Smooth muscle cell (in vitro differentiated cells): Measurements from ENCODE around the gene ATP6V0A1. TPM values are rescaled to one million over a fixed set of nuclear protein-coding genes. Genes with fewer than 3 reads are reported as not detected.

Experiments used
- DNase-seq: peaks from one replicate; lab custom pipeline; 2025; ENCODE audit not compliant: unreplicated experiment; lab: John Stamatoyannopoulos, UW
- H2AFZ ChIP-seq: fragments of 200-600 bp; sonication (generic); 2 replicates; pipeline ENCODE4 v1.6.0; 2016; ENCODE audit warnings: antibody characterized with exemption, low read depth, mild to moderate bottlenecking
- H3F3A ChIP-seq: fragments of 200-600 bp; sonication (generic); 2 replicates; pipeline ENCODE4 v1.6.0; 2017; ENCODE audit warnings: antibody characterized with exemption, low read depth
- H3K27ac ChIP-seq: fragments of 200-600 bp; sonication (generic); 2 replicates; pipeline ENCODE4 v1.5.1; 2016; ENCODE audit warnings: low read depth, mild to moderate bottlenecking
- H3K27me3 ChIP-seq: fragments of 200-600 bp; sonication (generic); 2 replicates; pipeline ENCODE4 v1.6.1; 2016; ENCODE audit warnings: low read depth, mild to moderate bottlenecking
- H3K36me3 ChIP-seq: fragments of 200-600 bp; sonication (generic); 2 replicates; pipeline ENCODE4 v1.5.1; 2016; ENCODE audit warnings: low read depth
- H3K4me1 ChIP-seq: fragments of 200-600 bp; sonication (generic); 2 replicates; pipeline ENCODE4 v1.5.1; 2016; ENCODE audit warnings: low read depth
- H3K4me2 ChIP-seq: fragments of 200-600 bp; sonication (generic); 2 replicates; pipeline ENCODE4 v1.6.0; 2016; ENCODE audit warnings: mild to moderate bottlenecking
- H3K4me3 ChIP-seq: fragments of 200-600 bp; sonication (generic); 2 replicates; pipeline ENCODE4 v1.5.1; 2016; ENCODE audit warnings: mild to moderate bottlenecking
- H3K79me2 ChIP-seq: fragments of 200-600 bp; sonication (generic); 2 replicates; pipeline ENCODE4 v1.6.0; 2016; ENCODE audit warnings: low read depth, mild to moderate bottlenecking
- H3K9ac ChIP-seq: fragments of 200-600 bp; sonication (generic); 2 replicates; pipeline ENCODE4 v1.6.0; 2016; ENCODE audit warnings: low read depth
- H3K9me3 ChIP-seq: fragments of 200-600 bp; sonication (generic); replicated peaks from 2 replicates; pipeline ENCODE4 v1.5.1; 2016; ENCODE audit warnings: low read depth
- H4K20me1 ChIP-seq: fragments of 200-600 bp; sonication (generic); 2 replicates; pipeline ENCODE4 v1.6.0; 2016; ENCODE audit warnings: low read depth
- CTCF ChIP-seq: fragments of 200-600 bp; sonication (generic); IDR thresholded peaks from 2 replicates; pipeline ENCODE4 v1.5.1; 2017; ENCODE audit warnings: borderline replicate concordance, mild to moderate bottlenecking, antibody characterized with exemption; ENCODE audit not compliant: insufficient read depth, poor library complexity, severe bottlenecking
- WGBS: methylation state at CpG from one replicate; pipeline ENCODE4 v1.1.7; 2016; ENCODE audit warnings: low lambda C conversion rate; 5-methylcytosine and 5-hydroxymethylcytosine counted together
- polyA plus RNA-seq: library from polyadenylated mRNA; unstranded; fragments of >200 nt; fragmentation: Nextera tagmentation; extraction: Ambion mirVana; gene quantifications from 2 replicates; pipeline ENCODE4 v1.2.1, GENCODE V29; 2016
- total RNA-seq: library from RNA; depleted of rRNA; stranded (reverse); fragments of >200 nt; gene quantifications from 2 replicates; pipeline ENCODE4 v1.2.3, GENCODE V29; 2014

Gene ATP6V0A1
- total and polyA plus RNA-seq, 2 experiments from 2014 or later = 27.3 to 54.7 TPM

GRCh38 chr17:42522798-42523278, 64.2 kb downstream of the ATP6V0A1 start:
- Histone ChIP-seq H3F3A (peaks cover 6% of the 10 kb centered on the region), H3K27ac (peak overlapping the region; percentile 98), H3K79me2 (no peaks in the 10 kb centered on the region), H3K4me2 (no peak overlapping the region), H3K9me3 (no peaks in the 10 kb centered on the region), H3K4me3 (no peak overlapping the region), H3K27me3 (no peaks in the 10 kb centered on the region), H2AFZ (no peak overlapping the region), H4K20me1 (no peaks in the 10 kb centered on the region), H3K4me1 (peaks cover 36% of the 10 kb centered on the region), H3K9ac (no peak overlapping the region), H3K36me3 (no peaks in the 10 kb centered on the region)
- DNase-seq = no peak
- 98% methylated on average over 8 of the region's 8 CpGs for WGBS
- no peak for TF ChIP-seq CTCF

DNA sequence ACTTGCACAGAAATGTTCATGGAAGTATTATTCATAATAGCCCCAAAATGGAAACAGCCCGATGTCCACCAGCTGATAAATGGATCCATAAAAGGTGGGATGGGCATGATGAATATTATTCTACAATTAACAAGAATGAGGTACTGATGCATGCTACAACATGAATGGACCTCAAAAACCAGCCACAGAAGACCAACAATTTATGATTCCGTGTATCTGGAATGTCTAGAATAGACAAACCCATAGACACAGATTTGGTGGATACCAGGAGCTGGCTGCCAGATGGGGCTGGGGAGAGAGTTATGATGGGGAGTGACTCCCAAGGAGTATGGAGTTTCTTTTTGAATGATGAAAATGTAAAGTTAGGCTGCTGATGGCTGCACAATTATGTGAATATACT, 66.5 kb downstream of the ATP6V0A1 start:
- H4K20me1 ChIP-seq = no peaks in the 10 kb centered on the region
- no peaks in the 10 kb centered on the region for H3K27me3 ChIP-seq
- no peaks in the 10 kb centered on the region for H3K79me2 ChIP-seq
- H3K9me3 ChIP-seq = no peaks in the 10 kb centered on the region
- peak overlapping the region; percentile 7 for H3K27ac ChIP-seq
- no peak for DNase-seq
- 49% methylated on average over 2 of the region's 2 CpGs for WGBS
- peaks cover 6% of the 10 kb centered on the region for H3F3A ChIP-seq
- no peak overlapping the region for H3K4me2 ChIP-seq
- TF ChIP-seq CTCF = no peak
- H3K36me3 ChIP-seq = no peaks in the 10 kb centered on the region
- H3K4me1 ChIP-seq = peaks cover 17% of the 10 kb centered on the region
- no peak overlapping the region for H3K9ac ChIP-seq
- H2AFZ ChIP-seq = no peak overlapping the region
- no peak overlapping the region for H3K4me3 ChIP-seq

- H2AFZ ChIP-seq = no peak overlapping the region
- WGBS = 95% methylated on average over 6 of the region's 6 CpGs
- no peak overlapping the region for H3K4me3 ChIP-seq
- H4K20me1 ChIP-seq = no peaks in the 10 kb centered on the region
- H3K27me3 ChIP-seq = no peaks in the 10 kb centered on the region
- no peaks in the 10 kb centered on the region for H3K79me2 ChIP-seq
- H3F3A ChIP-seq = peaks cover 9% of the 10 kb centered on the region
- no peak overlapping the region for H3K4me2 ChIP-seq
- H3K27ac ChIP-seq = no peak overlapping the region
- peaks cover 9% of the 10 kb centered on the region for H3K4me1 ChIP-seq
- no peak for TF ChIP-seq CTCF
- no peak for DNase-seq
- no peak overlapping the region for H3K9ac ChIP-seq
- no peaks in the 10 kb centered on the region for H3K9me3 ChIP-seq
- no peaks in the 10 kb centered on the region for H3K36me3 ChIP-seq
These were observed 67.4 kb downstream of the ATP6V0A1 start for GRCh38 chr17:42526031-42526444.

DNA sequence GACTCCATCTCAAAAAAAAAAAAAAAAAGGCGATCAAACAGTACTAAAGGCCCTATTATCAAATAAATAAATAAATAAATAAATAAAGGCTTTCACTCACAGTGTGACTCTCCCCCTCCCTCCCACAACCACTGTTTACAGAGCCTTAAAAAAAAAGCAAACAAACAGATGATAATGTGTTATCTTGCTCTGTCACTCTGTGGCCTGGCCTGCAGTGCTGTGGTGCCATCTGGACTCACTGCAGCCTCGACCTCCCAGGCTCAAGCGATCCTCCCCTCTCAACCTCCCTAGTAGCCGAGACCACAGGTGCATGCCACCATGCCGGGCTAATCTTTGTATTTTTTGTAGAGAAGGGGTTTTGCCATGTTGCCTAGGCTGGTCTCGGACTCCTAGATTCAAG, 69.3 kb downstream of the ATP6V0A1 start:
- H3K36me3 ChIP-seq = no peaks in the 10 kb centered on the region
- H3F3A ChIP-seq = peaks cover 17% of the 10 kb centered on the region
- no peaks in the 10 kb centered on the region for H4K20me1 ChIP-seq
- 93% methylated on average over 6 of the region's 6 CpGs for WGBS
- H3K79me2 ChIP-seq = no peaks in the 10 kb centered on the region
- no peak overlapping the region for H3K27ac ChIP-seq
- no peak overlapping the region for H3K4me3 ChIP-seq
- H2AFZ ChIP-seq = no peak overlapping the region
- H3K27me3 ChIP-seq = no peaks in the 10 kb centered on the region
- no peak for TF ChIP-seq CTCF
- H3K9me3 ChIP-seq = no peaks in the 10 kb centered on the region
- no peak for DNase-seq
- H3K9ac ChIP-seq = no peak overlapping the region
- no peak overlapping the region for H3K4me2 ChIP-seq
- H3K4me1 ChIP-seq = no peaks in the 10 kb centered on the region
